GM12865 (cell line): ENCODE data around the gene ARHGAP42.
A peak's percentile ranks its signal among the peaks of the same experiment; 100 is the strongest.

Source experiments
- DNase-seq: peaks from one replicate; pipeline ENCODE4 v3.0.0; 2010; ENCODE audit warnings: low read depth
- H3K4me3 ChIP-seq: 2 replicates; pipeline ENCODE4 v1.5.1; 2011; ENCODE audit warnings: mild to moderate bottlenecking, low read depth, low read length, control low read depth
- CTCF ChIP-seq: IDR thresholded peaks from 2 replicates; pipeline ENCODE4 v1.5.1; 2011; ENCODE audit warnings: low read length, control low read depth, low read depth, inconsistent platforms; ENCODE audit not compliant: insufficient read depth; ENCODE audit errors: missing control alignments

Gene ARHGAP42

GRCh38 chr11:100990931-100991330, 303.8 kb downstream of the ARHGAP42 start:
- DNase-seq, result no peak
- no peak overlapping the region for H3K4me3 ChIP-seq
- no peak for TF ChIP-seq CTCF

- no peak for DNase-seq
- TF ChIP-seq CTCF, result no peak
- no peak overlapping the region for H3K4me3 ChIP-seq
Observed at GRCh38 chr11:100991541-100991940, 304.5 kb downstream of the ARHGAP42 start.

GRCh38 chr11:100994966-100995365, 307.9 kb downstream of the ARHGAP42 start:
- no peak overlapping the region for H3K4me3 ChIP-seq
- TF ChIP-seq CTCF, result no peak
- DNase-seq, result no peak

- H3K4me3 ChIP-seq, result no peak overlapping the region
- DNase-seq, result no peak
- no peak for TF ChIP-seq CTCF
Observed at GRCh38 chr11:100999756-101000155, 312.7 kb downstream of the ARHGAP42 start.

- TF ChIP-seq CTCF, result peak; percentile 18
- no peak overlapping the region for H3K4me3 ChIP-seq
- peak; percentile 27 for DNase-seq
Observed at GRCh38 chr11:101003468-101003867, 316.4 kb downstream of the ARHGAP42 start.

GRCh38 chr11:101008961-101009689, 322.0 kb downstream of the ARHGAP42 start:
- TF ChIP-seq CTCF, result no peak
- no peak for DNase-seq

GRCh38 chr11:101009690-101010055, 322.6 kb downstream of the ARHGAP42 start:
- no peak overlapping the region for H3K4me3 ChIP-seq
- no peak for DNase-seq
- TF ChIP-seq CTCF, result no peak

More at GRCh38 chr11:101008961-101009689, 322.0 kb downstream of the ARHGAP42 start:
- no peak overlapping the region for H3K4me3 ChIP-seq
